Uterus (tissue), 4 donors: ENCODE measurements around the gene CDH6. TPM values are rescaled to one million over a fixed set of nuclear protein-coding genes. Genes with fewer than 3 reads are reported as not detected.
A peak's percentile ranks its signal among the peaks of the same experiment; 100 is the strongest.

Source experiments
- DNase-seq, 2 donors: peaks; one replicate each; pipeline ENCODE4 v3.0.0-alpha.2; 2019 to 2020
- H3K27ac ChIP-seq, 2 donors: fragments of 200-600 bp; sonication (generic); 1 replicate in 1 of 2; 2 replicates in 1 of 2; pipeline ENCODE4 v1.5.1; 2016 to 2018
- H3K27me3 ChIP-seq, 2 donors: fragments of 200-600 bp; sonication (generic); one replicate each; pipeline ENCODE4 v1.5.1; 2018 to 2019; ENCODE audit warnings: control low read depth in 1 of 2
- H3K36me3 ChIP-seq, 2 donors: fragments of 200-600 bp; sonication (generic); one replicate each; pipeline ENCODE4 v1.5.1; 2019; ENCODE audit warnings: control low read depth in 1 of 2
- H3K4me1 ChIP-seq, 2 donors: fragments of 200-600 bp; sonication (generic); one replicate each; pipeline ENCODE4 v1.5.1; 2018 to 2019; ENCODE audit warnings: control low read depth in 1 of 2
- H3K4me3 ChIP-seq, 2 donors: fragments of 200-600 bp; sonication (generic); 1 replicate in 1 of 2; 2 replicates in 1 of 2; pipeline ENCODE4 v1.5.1; 2018 to 2019; ENCODE audit warnings: mild to moderate bottlenecking in 1 of 2
- H3K9me3 ChIP-seq, 2 donors: fragments of 200-600 bp; sonication (generic); one replicate each; pipeline ENCODE4 v1.5.1; 2019; ENCODE audit warnings: control low read depth in 1 of 2
- POLR2A ChIP-seq, 2 donors: fragments of 450-650 bp; IDR thresholded peaks; one replicate each; pipeline ENCODE4 v1.6.1; 2016; ENCODE audit warnings: antibody characterized with exemption in 2 of 2, mild to moderate bottlenecking in 1 of 2, moderate library complexity in 1 of 2
- intact Hi-C: fragments of 100-400 bp; cut with DNase I; formaldehyde crosslinking; loops from one replicate; pipeline ENCODE4 v1.15.1; 2023; ENCODE audit warnings: low total_unique reads
- total RNA-seq, 4 donors: library from RNA; depleted of rRNA in 3 of 4; stranded (reverse); fragments of >200 nt in 3 of 4; gene quantifications; one replicate each; pipeline versions ENCODE4 v1.1.0 to v1.2.4, GENCODE V29; 2014 to 2023
- TF ChIP-seq, protein P1 (sequence below), 4 experiments: fragments of 200-600 bp in 2 of 4; fragments of 450-650 bp in 2 of 4; sonication (generic) in 2 of 4; IDR thresholded peaks; one replicate each; pipeline ENCODE4 v1.5.1; 2016 to 2019; ENCODE audit warnings: antibody characterized with exemption in 4 of 4, mild to moderate bottlenecking in 2 of 4, moderate library complexity in 1 of 4
- donor health status: DM: yes; HTN: yes; CAD: no.

The CDH6 gene
- total RNA-seq, 4 donors from 2014 or later = 2.1 to 23.4 (median 7.0) TPM

DNA sequence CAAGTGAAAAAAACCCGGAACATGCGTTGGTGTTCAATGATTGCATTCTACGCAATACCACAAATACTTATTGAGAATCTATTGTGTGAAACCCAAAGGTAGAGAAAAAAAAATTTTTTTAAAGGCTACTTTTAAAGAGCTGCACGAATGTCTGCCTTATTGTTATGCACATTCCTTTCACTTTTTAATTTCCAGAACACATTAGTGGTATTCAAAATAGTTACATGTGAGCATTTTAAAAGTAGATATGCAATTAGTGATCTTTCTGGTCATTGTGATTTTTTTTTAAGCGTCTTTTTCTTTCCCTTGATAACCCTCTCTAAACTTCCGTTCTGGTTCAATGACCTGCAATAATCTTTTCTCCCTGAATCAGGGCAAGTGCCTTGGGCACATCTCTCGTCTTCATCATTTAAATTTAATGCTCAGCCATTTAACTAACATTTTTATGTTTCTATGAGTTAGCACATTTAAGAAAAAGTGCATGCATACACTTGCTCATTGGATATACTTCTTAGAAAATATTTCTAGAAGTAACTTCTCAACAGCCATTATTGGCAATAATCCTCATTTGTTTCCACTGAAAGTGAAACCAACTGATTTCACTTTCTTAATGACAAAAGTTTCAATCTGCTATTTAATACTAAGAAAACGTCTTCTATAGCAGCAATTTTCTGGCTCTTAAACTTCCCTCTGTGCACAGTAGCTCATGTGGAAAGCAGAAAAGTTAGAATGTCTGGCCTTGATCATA is 80.3 kb downstream of the CDH6 start:
- no peaks in the 10 kb centered on the region for H3K9me3 ChIP-seq
- H3K36me3 ChIP-seq = no peaks in the 10 kb centered on the region
- H3K4me3 ChIP-seq = peak overlapping the region; percentile 1 to 30
- peak overlapping the region in 1 of 2 donors; percentile 39 for H3K27ac ChIP-seq
- DNase-seq = no peak
- H3K27me3 ChIP-seq = no peaks in the 10 kb centered on the region
- intact Hi-C loops = no loop called here
- no peaks in the 10 kb centered on the region for H3K4me1 ChIP-seq
- TF ChIP-seq, protein P1, sequence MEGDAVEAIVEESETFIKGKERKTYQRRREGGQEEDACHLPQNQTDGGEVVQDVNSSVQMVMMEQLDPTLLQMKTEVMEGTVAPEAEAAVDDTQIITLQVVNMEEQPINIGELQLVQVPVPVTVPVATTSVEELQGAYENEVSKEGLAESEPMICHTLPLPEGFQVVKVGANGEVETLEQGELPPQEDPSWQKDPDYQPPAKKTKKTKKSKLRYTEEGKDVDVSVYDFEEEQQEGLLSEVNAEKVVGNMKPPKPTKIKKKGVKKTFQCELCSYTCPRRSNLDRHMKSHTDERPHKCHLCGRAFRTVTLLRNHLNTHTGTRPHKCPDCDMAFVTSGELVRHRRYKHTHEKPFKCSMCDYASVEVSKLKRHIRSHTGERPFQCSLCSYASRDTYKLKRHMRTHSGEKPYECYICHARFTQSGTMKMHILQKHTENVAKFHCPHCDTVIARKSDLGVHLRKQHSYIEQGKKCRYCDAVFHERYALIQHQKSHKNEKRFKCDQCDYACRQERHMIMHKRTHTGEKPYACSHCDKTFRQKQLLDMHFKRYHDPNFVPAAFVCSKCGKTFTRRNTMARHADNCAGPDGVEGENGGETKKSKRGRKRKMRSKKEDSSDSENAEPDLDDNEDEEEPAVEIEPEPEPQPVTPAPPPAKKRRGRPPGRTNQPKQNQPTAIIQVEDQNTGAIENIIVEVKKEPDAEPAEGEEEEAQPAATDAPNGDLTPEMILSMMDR (IDR thresholded peaks at IDR 0.05) = no peak
- no peak for TF ChIP-seq POLR2A (IDR thresholded peaks at IDR 0.05)

DNA sequence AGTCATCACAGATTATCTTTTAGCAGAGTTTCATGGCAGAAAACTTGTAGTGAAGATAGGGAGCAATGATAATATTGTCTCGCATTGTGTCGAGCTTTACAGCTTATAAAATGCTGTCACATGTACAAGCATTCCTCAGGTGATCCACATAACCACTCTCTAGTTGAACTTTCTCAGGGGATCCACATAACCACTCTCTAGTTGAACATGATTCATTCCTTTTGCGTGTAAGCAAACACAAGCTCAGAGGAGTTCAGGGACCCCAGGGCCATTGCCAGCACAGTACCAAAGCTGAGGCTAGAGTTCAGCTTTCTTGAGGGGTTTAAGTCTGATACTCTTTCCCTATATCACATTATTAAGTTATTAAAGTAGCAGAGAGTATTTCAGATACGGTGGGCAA is 86.7 kb downstream of the CDH6 start:
- Histone ChIP-seq H3K4me3 (no peak overlapping the region), H3K9me3 (no peaks in the 10 kb centered on the region), H3K36me3 (no peaks in the 10 kb centered on the region), H3K4me1 (no peaks in the 10 kb centered on the region), H3K27me3 (no peaks in the 10 kb centered on the region), H3K27ac (no peak overlapping the region)
- TF ChIP-seq, protein P1 (IDR thresholded peaks at IDR 0.05) = no peak
- no peak for TF ChIP-seq POLR2A (IDR thresholded peaks at IDR 0.05)
- intact Hi-C loops = no loop called here
- DNase-seq = no peak

DNA sequence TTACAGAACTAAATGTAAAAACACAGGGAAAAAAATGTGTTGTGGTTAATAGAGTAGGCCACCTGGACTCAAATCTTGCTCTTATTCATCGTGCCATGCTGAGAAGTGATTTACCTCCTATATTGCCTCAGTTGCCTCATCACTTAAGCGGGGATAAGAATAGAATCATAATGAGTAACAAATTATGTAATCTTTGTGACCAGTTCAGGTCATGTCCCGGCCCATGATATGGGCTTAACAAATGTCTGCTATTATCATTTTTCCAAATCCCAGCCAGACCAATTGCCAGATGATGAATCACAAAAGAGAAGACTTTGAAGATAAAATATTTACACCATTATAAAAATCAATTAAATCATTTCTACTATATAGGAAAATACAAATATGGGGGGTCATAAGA is 89.8 kb downstream of the CDH6 start:
- TF ChIP-seq, protein P1 (IDR thresholded peaks at IDR 0.05) = no peak
- TF ChIP-seq POLR2A (IDR thresholded peaks at IDR 0.05) = no peak
- intact Hi-C loops = no loop called here
- no peaks in the 10 kb centered on the region for H3K27me3 ChIP-seq

DNA sequence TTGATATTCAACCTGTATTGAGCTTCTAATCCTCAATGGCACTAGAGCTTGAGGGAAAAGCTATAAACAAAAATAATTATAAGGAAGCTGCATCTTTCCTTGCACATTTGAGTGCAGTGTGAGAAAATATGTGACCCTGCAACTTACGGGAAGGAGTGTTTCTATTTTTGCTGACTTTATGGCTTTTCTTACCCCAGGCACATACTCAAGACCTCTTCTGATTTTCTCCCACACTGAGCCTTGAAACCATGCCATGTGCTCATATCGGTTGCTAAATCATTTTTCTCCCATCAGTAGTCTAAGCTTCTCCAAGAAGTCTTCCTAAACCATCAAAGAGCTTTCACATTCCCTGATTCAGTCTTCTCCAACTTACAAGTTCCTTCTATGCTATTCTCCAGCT is 91.5 kb downstream of the CDH6 start:
- Histone ChIP-seq H3K27me3 (no peaks in the 10 kb centered on the region), H3K9me3 (no peaks in the 10 kb centered on the region), H3K27ac (no peak overlapping the region), H3K4me1 (no peaks in the 10 kb centered on the region), H3K36me3 (no peaks in the 10 kb centered on the region), H3K4me3 (no peak overlapping the region)
- intact Hi-C loops = no loop called here
- TF ChIP-seq, protein P1 (IDR thresholded peaks at IDR 0.05) = no peak
- TF ChIP-seq POLR2A (IDR thresholded peaks at IDR 0.05) = no peak
- no peak for DNase-seq

More for the DNA sequence above, 89.8 kb downstream of the CDH6 start:
- H3K36me3 ChIP-seq = no peaks in the 10 kb centered on the region
- no peaks in the 10 kb centered on the region for H3K9me3 ChIP-seq
- no peak overlapping the region for H3K27ac ChIP-seq
- H3K4me1 ChIP-seq = no peaks in the 10 kb centered on the region
- H3K4me3 ChIP-seq = no peak overlapping the region
- no peak for DNase-seq

DNA sequence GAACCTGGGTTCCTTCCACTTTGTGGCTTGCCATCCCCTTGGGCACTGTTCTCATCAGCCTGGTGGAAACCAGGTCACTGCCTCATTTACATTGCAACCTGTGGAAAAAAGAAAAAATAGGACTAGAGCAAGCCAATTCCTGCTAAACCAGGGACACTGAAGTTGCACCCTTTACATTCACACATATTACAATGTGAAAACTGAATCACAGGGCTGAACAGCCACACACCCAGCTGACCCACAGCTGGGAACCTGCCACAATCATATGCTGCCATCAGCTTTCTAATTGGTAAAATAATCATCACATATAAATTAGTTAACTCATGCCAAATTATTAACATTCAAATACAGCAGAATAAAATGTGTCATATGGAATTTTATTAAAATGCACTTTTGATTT is 94.5 kb downstream of the CDH6 start:
- DNase-seq = no peak
- Histone ChIP-seq H3K36me3 (no peaks in the 10 kb centered on the region), H3K9me3 (no peaks in the 10 kb centered on the region), H3K27me3 (no peaks in the 10 kb centered on the region), H3K4me1 (no peaks in the 10 kb centered on the region), H3K4me3 (no peak overlapping the region), H3K27ac (no peak overlapping the region)
- TF ChIP-seq, protein P1 (IDR thresholded peaks at IDR 0.05) = no peak
- TF ChIP-seq POLR2A (IDR thresholded peaks at IDR 0.05) = no peak
- intact Hi-C loops = no loop called here
